GM21390 (cell line): ENCODE data around the gene GLB1L2.

Experiments used
- ATAC-seq: cut with Tn5 transposase; IDR thresholded peaks from one replicate; pipeline ENCODE4 v1.9.1; 2021; ENCODE audit not compliant: unreplicated experiment

The GLB1L2 gene

GRCh38 chr11:134364261-134364660, 32.5 kb downstream of the GLB1L2 start:
- no peak for ATAC-seq

- ATAC-seq = no peak
Measured at GRCh38 chr11:134365011-134365925, 33.5 kb downstream of the GLB1L2 start.

- no peak for ATAC-seq
Measured at GRCh38 chr11:134366254-134366653, 34.5 kb downstream of the GLB1L2 start.

GRCh38 chr11:134367781-134368180, 36.0 kb downstream of the GLB1L2 start:
- no peak for ATAC-seq

- no peak for ATAC-seq
Measured at GRCh38 chr11:134369656-134370525, 38.1 kb downstream of the GLB1L2 start.

- ATAC-seq = no peak
Measured at GRCh38 chr11:134370526-134371435, 39.0 kb downstream of the GLB1L2 start.

- ATAC-seq = no peak
Measured at GRCh38 chr11:134371436-134372185, 39.8 kb downstream of the GLB1L2 start.

- ATAC-seq = no peak
Measured at GRCh38 chr11:134372536-134372935, 40.7 kb downstream of the GLB1L2 start.

GRCh38 chr11:134372961-134373360, 41.2 kb downstream of the GLB1L2 start:
- ATAC-seq = no peak

GRCh38 chr11:134373591-134374052, 41.8 kb downstream of the GLB1L2 start:
- ATAC-seq = no peak

GRCh38 chr11:134374171-134374570, 42.4 kb downstream of the GLB1L2 start:
- no peak for ATAC-seq

- ATAC-seq = no peak
Measured at GRCh38 chr11:134374891-134375550, 43.2 kb downstream of the GLB1L2 start.

GRCh38 chr11:134376150-134376921, 44.5 kb downstream of the GLB1L2 start:
- ATAC-seq = no peak

GRCh38 chr11:134377876-134378275, 46.1 kb downstream of the GLB1L2 start:
- ATAC-seq = no peak

GRCh38 chr11:134379241-134379640, 47.5 kb downstream of the GLB1L2 start:
- ATAC-seq = no peak

- no peak for ATAC-seq
Measured at GRCh38 chr11:134380229-134380628, 48.4 kb downstream of the GLB1L2 start.

- ATAC-seq = no peak
Measured at GRCh38 chr11:134380785-134381184, 49.0 kb downstream of the GLB1L2 start.

GRCh38 chr11:134382257-134382656, 50.5 kb downstream of the GLB1L2 start:
- ATAC-seq = no peak

- ATAC-seq = no peak
Measured at GRCh38 chr11:134382830-134383229, 51.0 kb downstream of the GLB1L2 start.
